GM19023 (cell line): ENCODE results near the gene PEX26.
A peak's percentile ranks its signal among the peaks of the same experiment; 100 is the strongest.
"Not testable (repeated sequence)": the region's sequence is repeated elsewhere in the genome, so short reads cannot be mapped to it uniquely, and the experiment has no call there.

ENCODE experiments used
- ATAC-seq: cut with Tn5 transposase; IDR thresholded peaks from one replicate; pipeline ENCODE4 v1.9.1; 2021; ENCODE audit warnings: mild to moderate bottlenecking, moderate library complexity; ENCODE audit not compliant: unreplicated experiment

Gene PEX26

DNA sequence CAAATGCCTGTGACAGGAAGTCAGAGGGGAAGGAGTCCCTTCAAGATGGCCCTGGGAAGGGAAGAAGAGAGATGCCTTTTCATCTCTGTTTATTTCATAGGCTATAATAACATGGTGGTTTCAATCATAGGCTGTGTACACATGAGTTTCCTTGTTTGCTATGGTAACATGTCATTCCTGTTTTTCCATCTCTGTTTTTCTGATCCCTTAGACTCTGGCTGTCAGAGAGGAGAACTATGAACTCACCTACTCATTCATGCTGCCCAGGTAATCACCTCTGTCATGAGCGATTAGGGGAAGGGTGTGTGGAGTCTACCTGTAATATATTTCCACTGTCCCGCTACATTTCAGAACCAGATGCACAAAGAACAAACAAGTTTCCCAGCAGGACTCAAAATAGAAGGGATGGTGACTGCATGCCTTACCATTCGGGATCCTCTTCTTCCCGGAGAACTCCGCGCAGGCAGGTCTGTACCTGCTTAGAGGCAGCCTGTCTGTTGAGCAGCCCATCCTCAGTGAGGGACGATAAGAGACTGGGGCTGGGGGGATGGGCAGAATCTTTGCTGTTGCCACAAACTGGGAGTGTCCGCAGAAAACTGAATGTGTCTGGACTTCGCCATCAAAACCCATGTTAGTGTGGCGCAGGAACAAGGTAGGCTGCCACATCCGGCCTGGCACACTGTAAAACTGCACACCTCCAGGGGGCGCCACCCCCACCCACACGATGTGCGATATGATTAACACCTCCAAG is 7.1 kb upstream of the PEX26 start:
- ATAC-seq: no peak

DNA sequence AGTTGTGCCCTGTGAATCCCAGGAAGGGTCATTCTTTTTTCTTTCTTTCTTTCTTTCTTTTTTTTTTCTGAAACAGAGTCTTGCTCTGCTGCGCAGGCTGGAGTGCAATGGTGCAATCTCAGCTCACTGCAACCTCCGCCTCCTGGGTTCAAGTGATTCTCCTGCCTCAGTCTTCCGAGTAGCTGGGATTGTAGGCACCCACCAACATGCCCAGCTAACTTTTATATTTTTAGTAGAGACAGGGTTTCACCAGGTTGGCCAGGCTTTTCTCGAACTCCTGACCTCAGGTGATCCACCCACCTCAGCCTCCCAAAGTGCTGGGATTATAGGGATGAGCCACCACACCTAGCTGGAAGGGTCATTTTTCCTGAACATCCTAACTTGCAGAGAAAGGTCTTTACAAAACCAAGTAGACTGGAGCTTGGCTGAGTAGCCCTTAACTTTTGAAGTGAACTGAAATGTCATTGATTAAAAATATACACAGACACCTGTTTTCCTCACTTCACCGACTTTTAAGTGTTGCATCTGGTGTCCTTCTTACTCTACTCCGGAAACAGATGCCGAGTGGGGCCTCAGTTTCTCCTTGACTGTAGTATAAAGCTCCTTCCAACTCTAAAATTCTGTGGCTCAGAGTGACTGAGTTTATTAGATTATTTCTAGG is 6.4 kb upstream of the PEX26 start:
- not testable (repeated sequence) for ATAC-seq

DNA sequence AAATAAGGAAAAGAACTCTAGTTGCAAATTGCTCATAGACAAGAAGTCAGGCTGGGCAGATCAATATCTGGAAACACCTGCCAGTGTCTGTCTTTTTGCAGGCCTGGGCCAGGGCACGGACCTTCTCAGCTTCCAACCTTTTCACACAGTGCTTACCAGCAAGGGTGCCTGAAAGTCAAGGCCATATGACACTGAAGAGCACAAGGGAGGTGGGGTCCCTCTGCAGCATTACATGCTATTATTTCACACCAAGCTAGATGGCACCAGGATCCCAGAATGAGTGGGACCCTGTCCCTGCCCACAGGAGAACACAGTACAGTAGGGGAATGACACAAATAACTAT is 5.9 kb upstream of the PEX26 start:
- ATAC-seq: no peak

DNA sequence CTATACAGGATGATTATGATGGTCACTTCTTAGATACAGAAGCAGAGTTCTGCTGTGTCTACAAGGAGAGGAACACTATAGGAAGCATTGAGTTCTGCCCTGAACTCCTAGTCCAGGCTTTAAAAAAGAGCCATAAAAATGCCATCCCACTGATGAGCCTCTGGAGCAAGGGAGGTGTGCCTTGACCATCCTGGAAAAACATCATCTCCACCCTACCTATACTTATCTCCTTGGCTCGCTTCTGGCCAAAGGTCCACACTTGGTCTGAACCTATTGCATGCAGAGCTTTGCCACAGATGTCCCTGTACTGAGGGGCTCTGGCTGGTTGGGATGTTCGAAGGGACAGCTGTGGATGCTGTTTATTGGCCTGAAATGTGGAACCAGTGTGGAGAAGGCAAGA is 4.3 kb upstream of the PEX26 start:
- ATAC-seq: no peak

DNA sequence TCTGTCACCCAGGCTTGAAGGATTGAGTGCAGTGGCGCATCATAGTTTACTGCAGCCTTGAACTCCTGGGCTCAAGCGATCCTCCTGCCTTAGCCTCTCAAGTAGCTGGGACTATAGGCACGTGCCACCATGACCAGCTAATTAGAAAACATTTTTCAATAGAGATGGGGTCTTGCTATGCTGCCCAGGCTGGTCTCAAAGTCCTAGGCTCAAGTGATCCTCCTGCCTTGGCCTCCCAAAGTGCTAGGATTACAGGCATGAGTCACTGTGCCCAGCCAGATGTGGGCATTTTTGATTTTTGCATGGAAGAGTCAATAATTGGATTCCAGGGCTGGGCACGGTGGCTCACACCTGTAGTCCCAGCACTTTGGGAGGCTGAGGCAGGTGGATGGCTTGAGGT is 3.9 kb upstream of the PEX26 start:
- ATAC-seq: not testable (repeated sequence)

DNA sequence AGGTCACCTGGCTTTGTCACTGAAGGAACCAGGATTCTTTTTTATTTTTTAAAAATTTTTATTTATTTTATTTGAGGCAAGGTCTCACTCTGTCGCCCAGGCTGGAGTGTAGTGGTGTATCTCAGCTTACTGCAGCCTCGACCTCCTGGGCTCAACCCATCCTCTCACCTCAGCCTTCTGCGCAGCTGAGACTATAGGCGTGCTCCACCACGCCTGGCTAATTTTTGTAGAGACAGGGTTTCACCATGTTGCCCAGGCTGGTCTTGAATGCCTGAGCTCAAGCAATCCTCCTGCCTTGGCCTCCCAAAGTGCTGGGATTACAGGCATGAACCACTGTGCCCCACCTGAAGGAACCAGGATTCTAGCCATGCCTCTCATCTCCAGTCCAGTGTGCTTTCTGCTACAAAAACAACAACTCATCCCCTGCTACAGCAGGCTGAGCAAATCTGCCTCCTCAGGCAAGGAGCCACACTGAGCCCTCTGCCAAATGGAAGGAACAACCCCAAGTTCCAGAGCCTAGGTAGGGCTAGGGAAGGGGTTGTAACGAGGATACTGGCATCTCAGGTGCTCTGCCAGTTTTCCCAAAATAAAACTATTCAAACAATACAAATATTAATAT is 2.6 kb upstream of the PEX26 start:
- no peak for ATAC-seq

DNA sequence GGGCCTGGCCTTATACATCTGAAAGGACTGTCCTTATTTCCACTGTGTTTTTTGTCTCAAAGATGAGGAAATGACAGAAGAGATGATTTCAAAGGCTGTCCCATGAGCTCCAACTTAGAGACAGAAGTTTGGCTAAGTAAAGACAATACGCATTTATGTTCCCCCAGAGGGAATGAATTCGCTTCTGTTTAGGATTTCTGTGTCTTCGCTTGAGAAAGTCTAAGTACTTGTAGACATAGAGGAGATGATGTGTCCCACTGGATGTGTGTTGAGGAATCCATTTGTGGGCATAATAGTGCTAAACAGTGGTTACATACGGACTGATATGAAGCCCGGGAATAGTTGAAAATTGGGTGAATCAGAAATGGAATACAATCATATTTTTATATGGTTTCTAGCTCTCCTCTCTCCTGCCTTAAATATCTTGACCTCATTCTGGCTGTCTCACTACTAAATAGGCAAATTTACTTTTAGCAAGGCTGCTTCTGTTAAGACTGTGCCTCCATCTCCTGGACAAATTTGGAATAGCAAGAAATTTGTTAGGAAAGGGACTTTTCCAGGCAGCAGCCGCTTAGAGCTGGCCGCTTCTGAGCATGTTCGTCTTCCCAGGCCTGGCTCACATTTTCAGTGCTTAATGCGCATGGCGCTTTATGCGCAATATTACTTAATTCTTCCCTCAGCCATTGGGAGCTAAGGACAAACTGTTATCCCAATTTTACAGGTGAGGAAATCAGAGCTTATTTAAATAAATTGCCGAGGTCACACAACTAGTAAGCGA is 1.9 kb upstream of the PEX26 start:
- ATAC-seq: no peak

DNA sequence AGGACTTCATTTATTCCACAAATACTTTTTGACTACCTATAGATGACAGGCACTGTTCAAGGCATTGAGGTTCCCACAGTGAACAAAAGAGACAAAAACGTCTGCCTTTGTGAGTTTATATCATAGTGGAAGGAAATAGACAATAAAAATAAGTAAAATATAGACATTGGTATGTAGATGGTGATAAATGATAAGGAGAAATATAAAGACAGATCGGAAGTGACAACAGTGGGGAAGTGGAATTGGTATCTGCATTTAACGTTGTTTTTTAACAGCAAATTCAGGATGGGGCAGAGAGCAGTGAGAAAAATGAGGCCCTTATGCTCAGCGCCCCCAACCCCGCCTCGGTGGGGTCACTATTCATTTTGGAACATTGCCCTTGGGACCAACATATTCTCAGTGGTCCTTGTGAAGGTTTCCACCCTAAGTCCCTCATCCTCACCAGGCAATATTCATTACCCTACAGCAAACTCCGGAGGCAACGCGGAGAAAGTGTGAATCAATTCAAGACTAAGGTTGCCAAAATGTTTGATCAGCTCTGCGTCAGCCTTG is 627 bp upstream of the PEX26 start:
- peak; percentile 8 for ATAC-seq

DNA sequence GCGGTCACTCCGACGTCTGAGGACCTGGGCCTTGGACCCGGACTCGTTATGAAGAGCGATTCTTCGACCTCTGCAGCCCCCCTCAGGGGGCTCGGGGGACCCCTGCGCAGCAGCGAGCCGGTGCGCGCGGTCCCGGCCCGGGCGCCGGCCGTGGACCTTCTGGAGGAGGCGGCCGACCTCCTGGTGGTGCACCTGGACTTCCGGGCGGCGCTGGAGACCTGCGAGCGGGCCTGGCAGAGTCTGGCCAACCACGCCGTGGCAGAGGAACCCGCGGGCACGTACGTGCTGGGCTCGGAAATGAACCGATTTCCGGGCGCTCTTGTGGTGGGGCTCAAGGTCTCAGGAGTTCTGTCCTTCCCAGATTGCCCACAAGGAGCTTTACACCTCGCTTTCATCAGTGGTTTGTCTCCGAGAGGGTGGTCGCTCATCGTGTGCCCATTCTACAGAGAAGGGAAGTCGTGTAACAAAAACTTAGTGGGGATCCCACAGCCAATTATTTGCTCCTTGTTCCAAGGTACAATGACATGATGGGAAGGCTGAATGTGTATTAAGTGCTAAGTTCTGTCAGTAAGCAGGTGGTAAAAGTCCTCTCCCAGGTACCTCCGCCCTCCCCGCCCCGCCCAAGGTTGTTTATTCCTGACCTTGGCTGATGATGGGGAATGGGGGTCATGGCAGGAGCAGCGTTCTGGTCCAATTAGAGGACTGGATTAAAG is 695 bp downstream of the PEX26 start:
- ATAC-seq: peak; percentile 29

DNA sequence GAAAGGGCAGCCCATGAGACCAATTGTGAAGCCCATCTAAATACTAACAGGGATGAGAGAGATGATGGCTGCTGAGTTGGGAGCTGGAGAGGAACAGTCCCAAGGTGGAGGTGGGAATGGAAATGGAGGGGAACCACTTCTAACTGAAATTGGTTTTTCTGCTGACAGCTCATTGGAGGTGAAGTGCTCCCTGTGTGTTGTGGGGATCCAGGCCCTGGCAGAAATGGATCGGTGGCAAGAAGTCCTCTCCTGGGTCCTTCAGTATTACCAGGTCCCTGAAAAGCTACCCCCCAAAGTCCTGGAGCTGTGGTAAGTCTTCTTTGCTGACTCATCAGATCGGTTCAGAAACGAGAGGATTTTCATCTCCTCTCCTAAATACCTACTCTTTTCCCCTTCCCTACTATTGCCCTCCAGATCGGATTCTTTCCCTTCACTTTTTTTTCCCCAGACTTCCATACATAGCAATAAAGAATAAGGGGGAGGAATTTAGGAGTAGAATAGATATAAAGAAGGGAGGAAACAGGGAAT is 2.0 kb downstream of the PEX26 start:
- ATAC-seq: no peak

DNA sequence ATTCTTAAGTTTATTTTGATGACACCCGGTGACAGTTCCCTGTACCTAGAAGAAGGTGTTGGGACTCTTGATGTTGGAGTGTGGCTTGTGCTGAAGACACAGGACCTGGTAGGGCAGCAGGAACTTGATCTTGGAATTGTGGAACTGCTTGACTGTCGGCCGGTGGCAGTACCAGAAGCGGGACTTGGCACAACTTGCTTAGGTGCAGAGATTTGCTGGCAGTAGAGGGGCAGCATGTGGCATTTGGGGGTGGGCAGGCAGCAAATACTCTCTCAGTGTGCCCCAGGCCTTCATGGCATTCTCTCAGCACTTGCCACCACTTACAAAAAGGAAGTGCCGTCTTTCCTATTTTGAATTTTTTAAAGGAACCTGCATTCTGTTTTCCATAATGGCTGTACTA is 3.6 kb downstream of the PEX26 start:
- no peak for ATAC-seq

DNA sequence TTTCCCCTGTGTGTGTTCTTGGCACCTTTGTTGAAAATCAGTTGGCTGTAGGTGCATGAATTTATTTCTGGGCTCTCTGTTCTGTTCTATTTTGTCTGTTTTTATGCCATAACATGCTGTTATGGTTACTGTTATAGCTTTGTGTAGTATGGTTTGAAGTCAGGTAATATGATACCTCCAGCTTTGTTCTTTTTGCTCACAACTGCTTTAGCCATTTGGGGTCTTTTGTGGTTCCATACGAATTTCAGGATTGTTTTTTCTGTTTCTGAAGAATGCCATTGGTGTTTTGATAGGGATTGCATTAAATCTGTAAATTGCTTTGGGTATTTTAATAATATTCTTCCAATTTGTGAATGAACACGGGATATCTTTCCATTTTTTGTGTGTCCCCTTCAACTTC is 4.7 kb downstream of the PEX26 start:
- no peak for ATAC-seq

DNA sequence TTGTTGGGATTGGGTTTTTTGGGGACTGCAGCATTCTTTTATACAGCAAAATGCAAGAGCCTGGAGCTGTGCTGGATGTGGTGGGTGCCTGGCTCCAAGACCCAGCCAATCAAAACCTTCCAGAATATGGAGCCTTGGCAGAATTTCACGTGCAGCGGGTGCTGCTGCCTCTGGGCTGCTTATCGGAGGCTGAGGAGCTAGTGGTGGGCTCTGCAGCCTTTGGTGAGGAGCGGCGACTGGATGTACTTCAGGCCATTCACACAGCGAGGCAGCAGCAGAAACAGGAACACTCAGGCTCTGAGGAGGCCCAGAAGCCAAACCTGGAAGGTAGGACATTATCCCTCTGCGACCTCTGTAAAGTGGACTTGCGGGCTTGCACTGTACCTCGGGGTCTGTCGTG is 5.6 kb downstream of the PEX26 start:
- no peak for ATAC-seq

DNA sequence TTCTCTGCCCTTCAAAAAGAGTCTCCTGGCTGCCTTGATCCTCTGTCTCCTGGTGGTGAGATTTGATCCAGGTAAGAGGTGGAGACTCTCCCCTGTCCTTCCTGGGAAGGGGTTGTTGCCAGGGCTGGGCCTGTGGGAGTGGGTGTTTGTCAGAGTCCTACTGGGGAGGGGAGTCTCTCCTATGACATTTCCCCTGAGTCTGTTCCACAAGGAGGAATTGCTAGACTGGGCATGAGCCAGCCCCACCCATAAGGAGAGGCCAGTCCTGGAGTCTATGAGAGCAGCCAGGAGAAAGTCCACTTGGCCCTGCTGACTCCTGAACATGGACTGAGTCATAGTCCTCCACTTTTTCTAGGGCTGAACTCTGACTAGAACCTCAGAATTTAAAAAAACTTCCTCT is 7.4 kb downstream of the PEX26 start:
- ATAC-seq: no peak

DNA sequence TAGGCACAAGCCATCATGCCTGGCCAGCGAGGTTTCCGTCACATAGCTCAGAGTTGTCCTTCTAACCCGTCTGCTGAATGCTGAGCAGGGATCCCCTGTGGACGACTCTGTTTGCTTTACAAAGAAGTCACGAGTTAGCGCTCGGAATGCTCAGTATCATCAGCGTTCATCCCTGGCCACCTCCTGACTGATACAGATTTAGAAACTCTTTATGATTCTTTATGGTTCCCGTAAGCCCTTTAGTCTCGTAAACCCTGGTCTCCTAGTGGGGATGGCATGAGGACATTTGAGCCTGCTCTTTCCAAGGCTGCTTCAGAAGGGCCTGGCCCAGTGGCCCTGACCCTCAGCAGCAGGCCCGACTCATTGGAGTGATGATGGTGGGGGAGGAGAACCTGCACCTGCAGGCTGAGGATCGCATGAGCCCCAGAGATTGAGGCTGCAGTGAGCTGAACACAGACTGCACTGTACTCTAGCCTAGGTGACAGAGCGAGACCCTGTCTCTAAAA is 9.6 kb downstream of the PEX26 start:
- no peak for ATAC-seq

DNA sequence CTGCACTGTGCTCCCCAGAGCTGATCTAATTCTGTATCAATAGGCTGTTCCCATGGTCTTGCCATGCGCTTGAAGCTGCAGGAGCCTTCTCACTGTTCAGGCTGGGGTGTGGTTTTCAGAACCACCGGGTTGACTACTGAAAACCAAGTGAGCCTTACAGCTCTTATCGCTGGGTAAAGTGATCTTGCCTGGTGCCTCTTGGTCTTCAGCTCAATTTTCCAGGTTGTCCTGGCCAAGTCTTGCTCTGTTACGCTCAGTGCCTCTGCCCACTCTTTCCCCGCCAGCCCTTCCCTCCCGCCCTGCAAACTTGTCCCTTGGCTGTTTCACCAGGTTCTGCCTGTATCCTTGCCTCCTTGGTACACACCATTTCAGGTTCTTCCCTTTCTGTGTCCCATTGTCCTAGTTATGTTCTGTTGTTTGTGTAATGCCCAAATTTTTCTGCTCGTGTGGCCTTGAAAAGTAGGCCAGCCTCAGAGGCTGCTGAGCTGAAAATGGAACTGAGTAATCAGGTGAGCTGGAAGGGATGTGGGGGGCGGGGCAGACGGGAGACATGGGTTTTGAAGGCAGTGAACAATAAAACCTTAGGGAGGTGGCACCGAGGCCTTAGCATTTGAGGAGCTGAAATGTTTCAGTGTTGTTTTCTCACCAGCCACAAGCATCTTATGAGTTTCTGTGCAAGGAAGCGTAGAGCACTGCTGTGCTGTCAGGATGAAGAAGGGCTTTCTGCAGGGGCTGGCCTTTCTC is 11.2 kb downstream of the PEX26 start:
- no peak for ATAC-seq

DNA sequence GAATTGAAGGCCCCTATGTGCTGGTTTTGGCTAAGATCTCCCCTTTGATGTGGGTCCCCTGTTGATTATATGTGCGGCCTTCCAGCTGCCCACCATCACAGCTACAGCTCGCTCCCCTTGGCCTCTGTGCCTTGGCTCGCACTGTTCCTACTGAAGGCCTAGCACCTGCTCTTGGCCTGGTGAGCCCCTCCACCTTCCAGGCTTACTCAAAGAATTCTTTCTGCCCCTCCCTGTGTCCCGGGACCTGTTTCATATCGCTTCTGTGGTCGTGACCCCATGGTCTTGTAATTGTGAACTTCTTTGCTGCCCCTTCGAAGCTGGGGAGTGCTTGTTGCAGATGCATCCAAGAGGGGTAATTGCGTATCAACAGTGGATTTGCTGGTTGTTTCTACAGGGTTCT is 12.5 kb downstream of the PEX26 start:
- ATAC-seq: no peak

DNA sequence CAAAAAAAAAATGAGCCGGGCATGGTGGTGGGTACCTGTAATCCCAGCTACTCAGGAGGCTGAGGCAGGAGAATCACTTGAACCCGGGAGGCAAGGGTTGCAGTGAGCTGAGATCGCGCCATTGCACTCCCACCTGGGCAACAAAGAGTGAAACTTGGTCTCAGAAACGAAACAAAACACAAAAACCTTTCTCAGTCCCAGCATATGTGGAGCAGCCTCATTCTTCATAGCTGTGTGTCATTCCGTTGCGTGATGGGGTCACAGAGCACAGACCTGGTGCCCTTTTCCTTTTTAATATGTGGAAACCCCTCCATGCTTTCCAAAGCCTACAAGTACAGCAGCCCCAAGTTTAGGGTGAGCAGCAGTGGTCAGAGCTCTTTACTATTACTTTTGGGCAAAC is 13.7 kb downstream of the PEX26 start:
- no peak for ATAC-seq

DNA sequence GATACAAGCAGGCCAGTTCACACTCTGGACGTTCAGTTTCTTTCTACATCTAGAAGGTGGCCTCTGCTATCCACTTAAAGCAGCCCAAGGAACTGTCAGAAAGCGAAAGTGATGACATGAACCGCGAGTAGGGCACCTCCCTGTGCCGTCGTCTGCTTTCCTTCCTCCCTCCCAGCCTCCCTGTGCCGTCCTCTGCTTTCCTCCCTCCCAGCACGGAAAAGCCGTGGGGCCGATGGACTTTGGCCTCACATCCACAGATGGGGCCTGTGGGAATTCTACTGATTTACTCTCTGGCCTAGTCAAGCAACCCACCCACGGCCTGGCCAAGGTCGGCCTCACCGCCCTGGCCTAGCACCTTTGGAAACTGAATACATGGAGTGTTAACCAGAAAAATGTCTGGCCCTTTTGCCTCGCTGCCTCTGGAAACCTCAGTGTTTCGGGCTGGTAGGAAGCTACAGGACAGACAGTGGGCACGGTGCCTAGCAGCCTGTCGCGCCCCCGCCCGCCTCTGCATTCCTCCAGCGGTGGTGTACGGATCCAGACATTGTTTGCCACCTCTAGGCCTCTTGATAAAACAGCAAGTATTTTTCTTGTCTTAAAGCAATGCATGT is 14.2 kb downstream of the PEX26 start:
- ATAC-seq: no peak
